Hepatocyte (in vitro differentiated cells): ENCODE data around the gene MICAL3.

Experiments
- CTCF ChIP-seq: fragments of 200-600 bp; sonication (generic); IDR thresholded peaks from 2 replicates; pipeline ENCODE4 v1.5.1; 2016; ENCODE audit warnings: antibody characterized with exemption, mild to moderate bottlenecking; ENCODE audit not compliant: poor library complexity
- EZH2 ChIP-seq: fragments of 200-600 bp; sonication (generic); IDR thresholded peaks from 2 replicates; pipeline ENCODE4 v1.6.1; 2016; ENCODE audit warnings: antibody characterized with exemption, mild to moderate bottlenecking, borderline replicate concordance

GRCh38 chr22:18010266-18010665, 14.1 kb downstream of the MICAL3 start:
- TF ChIP-seq CTCF (no peak), EZH2 (no peak)
